Ishikawa (cell line): Measurements from ENCODE around the gene VSNL1.

ENCODE experiments used
- CEBPB ChIP-seq: IDR thresholded peaks from 2 replicates; pipeline ENCODE4 v1.6.1; 2012
- CREB1 ChIP-seq: IDR thresholded peaks from 2 replicates; pipeline ENCODE4 v1.6.1; 2012; ENCODE audit warnings: low read depth
- EGR1 ChIP-seq: IDR thresholded peaks from 2 replicates; pipeline ENCODE4 v1.6.1; 2012
- EP300 ChIP-seq: IDR thresholded peaks from 2 replicates; pipeline ENCODE4 v1.6.1; 2012; ENCODE audit warnings: borderline replicate concordance
- FOXM1 ChIP-seq: IDR thresholded peaks from 2 replicates; pipeline ENCODE4 v1.6.1; 2012; ENCODE audit warnings: low read depth, borderline replicate concordance
- NFIC ChIP-seq: IDR thresholded peaks from 2 replicates; pipeline ENCODE4 v1.6.1; 2012
- RAD21 ChIP-seq: IDR thresholded peaks from 2 replicates; pipeline ENCODE4 v1.6.1; 2012; ENCODE audit warnings: low read depth
- TAF1 ChIP-seq: IDR thresholded peaks from 2 replicates; pipeline ENCODE4 v1.6.1; 2012; ENCODE audit warnings: low read depth, mild to moderate bottlenecking
- TCF12 ChIP-seq: IDR thresholded peaks from 2 replicates; pipeline ENCODE4 v1.6.1; 2012; ENCODE audit warnings: low read depth
- TEAD4 ChIP-seq: IDR thresholded peaks from 2 replicates; pipeline ENCODE4 v1.6.1; 2012
- YY1 ChIP-seq: IDR thresholded peaks from 2 replicates; pipeline ENCODE4 v1.6.1; 2012; ENCODE audit warnings: low read depth
- ZBTB7A ChIP-seq: IDR thresholded peaks from 2 replicates; pipeline ENCODE4 v1.6.1; 2012; ENCODE audit warnings: low read depth
- TF ChIP-seq, protein P1 (sequence below): IDR thresholded peaks from 2 replicates; pipeline ENCODE4 v1.6.1; 2012
- TF ChIP-seq, protein P2 (sequence below): IDR thresholded peaks from 2 replicates; pipeline ENCODE4 v1.6.1; 2012; ENCODE audit warnings: low read depth, mild to moderate bottlenecking
- TF ChIP-seq, protein P3 (sequence below): IDR thresholded peaks from 2 replicates; pipeline ENCODE4 v1.6.1; 2012

Gene VSNL1

DNA sequence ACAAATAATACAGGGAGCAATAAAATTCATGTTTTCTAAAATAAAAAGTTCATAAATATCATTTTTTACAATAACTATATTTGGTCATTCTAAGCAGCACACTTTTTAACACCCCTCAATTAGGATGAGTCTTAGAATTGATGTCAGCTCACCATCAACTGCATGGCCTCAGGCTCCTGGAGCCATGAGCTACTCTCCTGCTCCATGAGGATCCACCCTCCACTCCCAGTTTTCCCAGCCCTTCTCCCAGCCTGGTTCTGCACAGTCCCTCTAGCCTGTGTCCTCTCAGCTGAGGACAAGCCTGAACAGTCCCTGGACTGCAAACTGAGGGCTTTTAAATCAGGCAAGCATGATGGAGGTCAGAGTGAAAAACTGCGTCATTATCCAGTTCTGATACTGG is 124.0 kb downstream of the VSNL1 start:
- no peak for TF ChIP-seq TEAD4

DNA sequence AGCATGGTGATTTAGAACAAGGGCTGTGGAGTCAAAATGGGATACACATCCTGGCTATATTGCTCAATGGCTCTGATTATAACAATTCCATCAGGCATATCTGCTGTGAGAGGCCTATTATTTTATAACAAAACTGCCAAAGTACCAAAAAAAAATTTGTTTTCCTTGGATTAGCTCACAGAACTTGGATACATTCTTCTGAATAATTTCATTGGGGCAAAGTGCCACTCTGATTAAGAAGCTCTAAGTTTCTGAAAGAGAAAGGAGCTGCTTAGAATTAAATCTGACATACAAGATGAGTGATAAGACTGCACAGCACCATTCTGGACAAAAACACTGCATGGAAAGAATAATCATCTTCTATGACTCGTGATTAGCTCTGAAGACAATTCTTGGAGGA is 127.4 kb downstream of the VSNL1 start:
- TF ChIP-seq TAF1 (no peak), EP300 (no peak), RAD21 (no peak), YY1 (no peak), ZBTB7A (no peak), EGR1 (no peak), TEAD4 (no peak), TCF12 (no peak), FOXM1 (no peak), CREB1 (no peak), NFIC (no peak), CEBPB (no peak)
- TF ChIP-seq, protein P1, sequence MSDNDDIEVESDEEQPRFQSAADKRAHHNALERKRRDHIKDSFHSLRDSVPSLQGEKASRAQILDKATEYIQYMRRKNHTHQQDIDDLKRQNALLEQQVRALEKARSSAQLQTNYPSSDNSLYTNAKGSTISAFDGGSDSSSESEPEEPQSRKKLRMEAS: no peak
- TF ChIP-seq, protein P2, sequence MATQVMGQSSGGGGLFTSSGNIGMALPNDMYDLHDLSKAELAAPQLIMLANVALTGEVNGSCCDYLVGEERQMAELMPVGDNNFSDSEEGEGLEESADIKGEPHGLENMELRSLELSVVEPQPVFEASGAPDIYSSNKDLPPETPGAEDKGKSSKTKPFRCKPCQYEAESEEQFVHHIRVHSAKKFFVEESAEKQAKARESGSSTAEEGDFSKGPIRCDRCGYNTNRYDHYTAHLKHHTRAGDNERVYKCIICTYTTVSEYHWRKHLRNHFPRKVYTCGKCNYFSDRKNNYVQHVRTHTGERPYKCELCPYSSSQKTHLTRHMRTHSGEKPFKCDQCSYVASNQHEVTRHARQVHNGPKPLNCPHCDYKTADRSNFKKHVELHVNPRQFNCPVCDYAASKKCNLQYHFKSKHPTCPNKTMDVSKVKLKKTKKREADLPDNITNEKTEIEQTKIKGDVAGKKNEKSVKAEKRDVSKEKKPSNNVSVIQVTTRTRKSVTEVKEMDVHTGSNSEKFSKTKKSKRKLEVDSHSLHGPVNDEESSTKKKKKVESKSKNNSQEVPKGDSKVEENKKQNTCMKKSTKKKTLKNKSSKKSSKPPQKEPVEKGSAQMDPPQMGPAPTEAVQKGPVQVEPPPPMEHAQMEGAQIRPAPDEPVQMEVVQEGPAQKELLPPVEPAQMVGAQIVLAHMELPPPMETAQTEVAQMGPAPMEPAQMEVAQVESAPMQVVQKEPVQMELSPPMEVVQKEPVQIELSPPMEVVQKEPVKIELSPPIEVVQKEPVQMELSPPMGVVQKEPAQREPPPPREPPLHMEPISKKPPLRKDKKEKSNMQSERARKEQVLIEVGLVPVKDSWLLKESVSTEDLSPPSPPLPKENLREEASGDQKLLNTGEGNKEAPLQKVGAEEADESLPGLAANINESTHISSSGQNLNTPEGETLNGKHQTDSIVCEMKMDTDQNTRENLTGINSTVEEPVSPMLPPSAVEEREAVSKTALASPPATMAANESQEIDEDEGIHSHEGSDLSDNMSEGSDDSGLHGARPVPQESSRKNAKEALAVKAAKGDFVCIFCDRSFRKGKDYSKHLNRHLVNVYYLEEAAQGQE: no peak
- TF ChIP-seq, protein P3, sequence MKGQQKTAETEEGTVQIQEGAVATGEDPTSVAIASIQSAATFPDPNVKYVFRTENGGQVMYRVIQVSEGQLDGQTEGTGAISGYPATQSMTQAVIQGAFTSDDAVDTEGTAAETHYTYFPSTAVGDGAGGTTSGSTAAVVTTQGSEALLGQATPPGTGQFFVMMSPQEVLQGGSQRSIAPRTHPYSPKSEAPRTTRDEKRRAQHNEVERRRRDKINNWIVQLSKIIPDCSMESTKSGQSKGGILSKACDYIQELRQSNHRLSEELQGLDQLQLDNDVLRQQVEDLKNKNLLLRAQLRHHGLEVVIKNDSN: no peak

DNA sequence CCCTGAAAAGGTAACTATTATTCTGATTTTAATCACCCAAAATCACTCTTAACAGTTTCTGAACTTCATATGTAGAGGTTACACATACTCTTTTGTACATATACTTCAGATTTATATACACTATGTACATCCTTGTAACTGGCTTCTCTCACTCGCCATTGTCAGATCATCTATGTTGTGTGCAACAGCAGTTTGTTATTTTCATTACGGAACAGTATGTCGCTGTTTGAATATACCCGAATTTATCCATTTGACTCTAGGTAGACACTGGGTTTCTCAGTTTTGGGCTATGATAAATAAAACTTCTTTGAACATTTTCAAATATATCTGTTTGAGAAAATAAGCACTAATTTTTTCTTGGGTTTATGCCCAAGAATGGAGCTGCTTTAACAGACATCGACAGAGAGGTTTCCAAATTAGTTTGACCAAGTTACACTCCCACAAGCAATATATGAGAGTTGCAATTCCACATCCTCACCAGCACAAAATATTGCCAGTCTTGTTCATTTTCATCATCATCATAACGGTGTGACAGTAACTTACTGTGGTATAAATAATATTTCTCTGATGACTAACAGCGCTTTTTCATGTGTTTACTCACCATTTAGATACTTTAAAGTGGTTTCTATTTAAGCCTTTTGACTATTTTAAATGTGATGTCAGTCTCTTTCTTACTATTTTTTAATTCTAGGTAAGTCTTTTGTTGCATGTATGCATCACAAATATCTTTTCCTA is 132.3 kb downstream of the VSNL1 start:
- no peak for TF ChIP-seq ZBTB7A
- no peak for TF ChIP-seq CEBPB

DNA sequence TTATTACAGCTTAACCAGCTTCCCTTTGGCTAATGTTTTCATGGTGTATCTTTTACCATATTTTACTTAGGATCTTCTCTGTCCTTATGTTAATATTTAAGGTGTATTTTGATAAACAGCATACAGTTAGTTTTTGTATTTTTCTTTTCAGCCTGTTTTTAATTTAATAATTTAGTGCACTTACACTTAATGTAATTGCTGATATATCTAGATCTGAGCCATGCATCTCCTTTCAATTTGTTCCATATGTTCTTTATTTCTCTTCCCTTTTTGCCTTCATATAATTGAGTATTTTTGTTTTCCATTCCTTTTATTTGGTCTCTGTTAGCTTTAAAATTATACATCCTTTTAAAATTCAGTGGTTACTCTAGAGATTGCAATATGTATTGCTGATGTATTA is 134.3 kb downstream of the VSNL1 start:
- TF ChIP-seq CREB1 (no peak), YY1 (no peak), TEAD4 (no peak), EP300 (no peak)
- TF ChIP-seq, protein P3: no peak

DNA sequence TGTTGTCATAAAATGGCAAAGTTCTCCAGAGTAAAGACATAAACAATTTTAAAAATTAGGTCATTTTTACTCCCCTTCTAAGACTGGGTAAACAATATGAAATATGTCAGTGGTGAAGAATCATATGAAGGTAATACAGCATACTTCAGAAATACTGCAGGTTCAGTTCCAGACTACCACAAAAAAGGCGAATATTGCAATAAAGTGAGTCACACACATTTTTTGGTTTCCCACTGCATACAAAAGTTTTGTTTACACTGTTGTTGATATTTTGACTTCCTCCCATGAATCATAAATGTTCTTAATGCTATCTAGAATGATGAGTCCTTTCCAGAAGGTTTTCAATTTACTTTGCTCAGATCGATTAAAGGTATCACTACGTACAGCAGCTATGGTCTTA is 139.6 kb downstream of the VSNL1 start:
- TF ChIP-seq NFIC (no peak), RAD21 (no peak), EP300 (no peak), EGR1 (no peak), TAF1 (no peak), TEAD4 (no peak), CEBPB (no peak)
- TF ChIP-seq, protein P3: no peak
- TF ChIP-seq, protein P2: no peak

DNA sequence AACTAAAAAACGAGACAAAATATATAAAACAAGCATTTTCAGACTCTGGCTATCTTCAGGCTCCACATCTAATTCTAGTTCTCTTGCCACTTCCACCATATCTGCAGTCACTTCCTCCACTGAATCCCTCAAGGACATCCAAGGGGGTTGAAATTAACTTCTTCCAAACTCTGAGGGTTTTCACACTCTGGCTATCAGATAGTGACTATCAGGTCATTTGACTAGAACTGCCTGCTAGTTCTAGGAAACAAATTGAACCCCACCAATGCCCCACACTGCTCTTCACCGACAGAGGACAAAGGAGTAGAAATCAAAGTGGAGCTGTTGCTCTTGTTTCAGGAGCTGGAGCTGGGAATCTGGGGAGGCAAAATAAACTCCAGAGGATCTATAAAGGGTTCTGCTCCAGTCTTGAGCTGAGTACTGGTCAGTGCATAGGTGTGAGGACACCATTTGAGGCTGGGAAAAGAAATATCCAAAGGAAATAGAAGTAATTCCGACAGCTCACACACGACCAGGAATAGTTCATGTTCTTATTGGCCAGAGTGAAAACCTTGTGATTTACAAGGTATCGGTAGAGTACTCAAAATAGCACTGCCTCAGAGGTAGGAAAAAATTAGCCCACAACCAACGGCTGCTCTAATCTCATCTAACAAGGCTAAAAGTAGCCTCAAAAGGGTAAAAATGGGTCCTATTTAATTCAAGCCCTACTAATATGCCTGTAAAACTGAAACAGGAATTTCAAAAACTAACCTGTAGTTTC is 141.8 kb downstream of the VSNL1 start:
- TF ChIP-seq NFIC (no peak), RAD21 (no peak), ZBTB7A (no peak), TAF1 (no peak), TCF12 (no peak), CEBPB (no peak), EGR1 (no peak), TEAD4 (no peak), CREB1 (no peak), YY1 (no peak), EP300 (no peak), FOXM1 (no peak)
- TF ChIP-seq, protein P3: no peak
- TF ChIP-seq, protein P1: no peak
- TF ChIP-seq, protein P2: no peak
